ENCODE measurements around the gene SLC9A9. TPM values are rescaled to one million over a fixed set of nuclear protein-coding genes. Genes with fewer than 3 reads are reported as not detected.

Gene SLC9A9
- total and polyA plus RNA-seq, 9 of the 15 experiments (the other 6 are each of a cell fraction or from before 2014, with no cell fraction given) = 0.03 to 0.13 TPM; not detected in 7

- no peak for TF ChIP-seq KDM5B (IDR thresholded peaks at IDR 0.05; ENCODE audit: insufficient replicate concordance, low read depth, low read length)
- peak; percentile 77 for TF ChIP-seq RAD51 (IDR thresholded peaks at IDR 0.05; ENCODE audit: borderline replicate concordance, low read depth)
- TF ChIP-seq MCM3 (IDR thresholded peaks at IDR 0.05) = no peak
- peak; percentile 81 for TF ChIP-seq USF2 (CRISPR knock-in tag; IDR thresholded peaks at IDR 0.05)
- TF ChIP-seq PCBP1 (IDR thresholded peaks at IDR 0.05; ENCODE audit: low read depth, low read length, poor library complexity, severe bottlenecking) = no peak
- TF ChIP-seq MECOM (CRISPR knock-in tag; IDR thresholded peaks at IDR 0.05) = no peak
- TF ChIP-seq PTTG1 (tag; IDR thresholded peaks at IDR 0.05; ENCODE audit: low read depth) = no peak
- no peak for TF ChIP-seq E2F1 (CRISPR knock-in tag; IDR thresholded peaks at IDR 0.05)
- TF ChIP-seq ELK1 (CRISPR knock-in tag; IDR thresholded peaks at IDR 0.05) = no peak
- no peak for TF ChIP-seq ETS2 (tag; IDR thresholded peaks at IDR 0.05; ENCODE audit: borderline replicate concordance, poor library complexity, severe bottlenecking)
- TF ChIP-seq STAG1 (CRISPR knock-in tag; IDR thresholded peaks at IDR 0.05; ENCODE audit: borderline replicate concordance) = no peak
- TF ChIP-seq WHSC1 (IDR thresholded peaks at IDR 0.05; ENCODE audit: low read length) = no peak
- no peak for TF ChIP-seq CBX8 (IDR thresholded peaks at IDR 0.05; ENCODE audit: borderline replicate concordance, extremely low read depth, low read depth, low read length, poor library complexity, severe bottlenecking)
- no peak for TF ChIP-seq IRF9 (tag; IDR thresholded peaks at IDR 0.05)
- no peak for TF ChIP-seq RBM17 (IDR thresholded peaks at IDR 0.05; ENCODE audit: borderline replicate concordance, low read depth, low read length)
- TF ChIP-seq ZBTB1 (CRISPR knock-in tag; IDR thresholded peaks at IDR 0.05; ENCODE audit: borderline replicate concordance, low read depth) = no peak
- TF ChIP-seq ZBTB49 (CRISPR knock-in tag; IDR thresholded peaks at IDR 0.05; ENCODE audit: borderline replicate concordance) = no peak
- no peak for TF ChIP-seq MAFF (IDR thresholded peaks at IDR 0.05; ENCODE audit: low read length)
Observed at GRCh38 chr3:143476965-143477640, 371.2 kb downstream of the SLC9A9 start (continued).
